NCI-H187 treated with DMSO at 0.1 percent for 48 hours (cell line): ENCODE measurements around the gene VPS54.

ENCODE experiments used
- DNase-seq: peaks from one replicate; lab custom pipeline; 2025; lab: John Stamatoyannopoulos, UW

VPS54 gene

GRCh38 chr2:64019083-64019974 is at the start of gene VPS54:
Gene VPS54, minus strand, starts transcription at chr2:64019428. Its CDS starts 35,429 bp downstream, at chr2:63983999.
- no peak for DNase-seq

- DNase-seq = no peak
Observed at GRCh38 chr2:64067326-64067725, 48.1 kb upstream of the VPS54 start.

GRCh38 chr2:64065516-64065915 is 46.3 kb upstream of the VPS54 start:
- no peak for DNase-seq

DNA sequence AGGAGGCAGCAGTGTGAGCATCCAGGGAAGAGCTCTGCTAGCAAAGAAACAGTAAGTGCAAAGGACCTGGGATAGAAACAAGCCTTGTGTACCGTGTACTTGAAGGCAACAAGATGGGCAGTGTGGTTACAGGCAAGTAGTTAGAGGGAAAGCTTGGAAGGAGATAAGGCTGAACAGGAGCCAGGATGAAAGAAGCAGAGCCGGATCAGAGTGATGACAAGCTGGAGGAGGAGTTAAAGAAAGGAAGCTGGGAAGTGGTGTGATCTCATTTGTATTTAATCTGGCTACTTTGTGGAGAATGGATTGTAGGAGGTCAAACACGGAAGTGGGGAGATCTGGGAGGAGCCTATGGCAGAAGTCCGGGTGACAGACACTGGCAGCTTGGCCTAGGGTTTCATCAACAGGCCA is 44.7 kb upstream of the VPS54 start:
- DNase-seq = no peak

DNA sequence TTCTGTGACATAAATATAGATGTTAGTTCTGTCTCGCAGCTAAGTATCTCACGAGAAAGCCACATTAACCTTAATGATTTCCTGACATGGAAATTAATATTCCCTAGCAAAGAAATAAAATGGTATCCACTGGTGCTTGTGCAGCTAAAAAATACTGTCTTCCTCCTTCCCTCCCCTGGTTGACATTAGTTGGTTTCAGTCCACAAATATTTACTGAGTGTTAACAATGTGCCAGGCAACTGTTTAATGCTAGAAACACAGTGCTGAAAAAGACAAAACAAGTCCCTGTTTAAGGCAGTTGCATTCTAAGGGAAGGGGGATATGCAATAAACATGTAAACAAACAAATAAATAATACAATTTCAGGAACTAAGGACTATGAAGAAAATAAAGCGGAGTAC is 44.2 kb upstream of the VPS54 start:
- no peak for DNase-seq

DNA sequence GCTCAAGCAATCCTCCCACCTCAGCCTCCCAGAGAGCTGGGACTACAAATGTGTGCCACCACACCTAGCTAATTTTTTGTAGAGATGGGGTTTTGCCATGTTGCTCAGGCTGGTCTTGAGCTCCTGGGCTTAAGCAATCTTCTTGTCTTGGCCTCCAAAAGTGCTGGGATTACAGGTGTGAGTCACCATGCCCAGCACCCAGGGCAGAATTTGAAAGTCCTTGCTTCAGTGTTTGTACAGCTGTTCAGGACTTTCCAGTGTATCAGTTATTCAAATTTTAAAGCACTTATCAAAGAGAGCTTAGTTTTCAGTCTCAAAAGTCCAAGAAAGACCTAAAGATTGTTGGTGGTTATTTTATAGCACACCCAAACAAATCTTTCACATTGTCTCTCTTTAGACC is 43.6 kb upstream of the VPS54 start:
- no peak for DNase-seq

DNA sequence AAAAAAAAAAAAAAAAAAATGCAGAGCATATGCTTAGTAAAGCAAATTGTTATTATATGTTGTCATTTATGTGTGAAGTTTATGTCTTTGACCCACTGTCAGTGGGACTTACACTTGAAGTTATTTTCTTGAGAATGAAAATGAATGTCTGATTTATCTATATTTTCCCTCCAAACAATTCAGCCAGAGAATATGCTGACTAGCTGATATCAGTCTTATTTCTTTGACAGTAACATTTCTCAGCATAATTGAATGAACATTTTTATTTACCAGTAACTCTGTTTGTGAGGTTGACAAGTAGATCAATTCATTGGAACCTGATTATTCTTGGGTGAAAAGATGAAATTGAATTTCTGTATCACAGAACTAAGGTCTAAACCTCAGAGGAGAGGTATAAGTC is 40.0 kb upstream of the VPS54 start:
- DNase-seq = no peak

DNA sequence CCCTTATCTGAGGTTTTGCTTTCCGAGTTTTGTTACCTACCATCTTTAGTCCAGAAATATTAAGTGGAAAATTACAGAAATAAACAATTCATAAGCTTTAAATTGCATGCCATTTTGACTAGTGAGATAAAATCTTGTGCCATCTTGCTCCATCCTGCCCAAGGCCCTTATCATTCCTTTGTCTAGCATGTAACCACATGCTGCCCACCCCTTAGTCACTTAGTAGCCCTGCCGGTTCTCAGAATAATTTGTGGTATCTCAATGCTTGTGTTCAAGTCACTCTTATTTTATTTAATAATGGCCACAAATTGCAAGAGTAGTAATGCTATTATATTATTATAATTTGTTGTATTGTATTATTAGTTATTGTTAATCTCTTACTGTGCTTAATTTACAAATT is 36.8 kb upstream of the VPS54 start:
- DNase-seq = no peak

GRCh38 chr2:64054161-64054915 is 35.1 kb upstream of the VPS54 start:
- peak; percentile 79 for DNase-seq

GRCh38 chr2:64052463-64053241 is 33.4 kb upstream of the VPS54 start:
- DNase-seq = no peak

- DNase-seq = peak; percentile 87
Observed at GRCh38 chr2:64049633-64050220, 30.5 kb upstream of the VPS54 start.

GRCh38 chr2:64045938-64046337 is 26.7 kb upstream of the VPS54 start:
- no peak for DNase-seq

DNA sequence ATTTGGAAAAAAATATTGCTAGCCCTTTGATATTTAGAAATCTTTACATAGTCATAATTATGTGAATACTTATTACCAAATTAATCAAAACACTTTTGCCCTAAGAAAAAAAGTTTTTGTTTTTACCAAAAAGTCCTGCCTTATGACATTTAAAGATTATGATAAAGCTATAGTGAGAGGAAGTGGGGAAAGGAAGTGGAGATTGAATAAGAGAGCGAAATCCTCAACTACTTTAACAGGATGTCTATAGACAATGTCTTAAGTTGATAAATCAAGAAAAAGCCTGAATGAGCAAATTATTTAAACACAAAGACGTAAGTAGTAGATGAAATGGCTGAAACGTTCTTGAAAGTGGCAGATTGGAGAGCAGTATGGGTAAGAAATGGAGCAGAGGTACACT is 20.9 kb upstream of the VPS54 start:
- DNase-seq = no peak

- DNase-seq = no peak
Observed at GRCh38 chr2:64036034-64036705, 16.9 kb upstream of the VPS54 start.

DNA sequence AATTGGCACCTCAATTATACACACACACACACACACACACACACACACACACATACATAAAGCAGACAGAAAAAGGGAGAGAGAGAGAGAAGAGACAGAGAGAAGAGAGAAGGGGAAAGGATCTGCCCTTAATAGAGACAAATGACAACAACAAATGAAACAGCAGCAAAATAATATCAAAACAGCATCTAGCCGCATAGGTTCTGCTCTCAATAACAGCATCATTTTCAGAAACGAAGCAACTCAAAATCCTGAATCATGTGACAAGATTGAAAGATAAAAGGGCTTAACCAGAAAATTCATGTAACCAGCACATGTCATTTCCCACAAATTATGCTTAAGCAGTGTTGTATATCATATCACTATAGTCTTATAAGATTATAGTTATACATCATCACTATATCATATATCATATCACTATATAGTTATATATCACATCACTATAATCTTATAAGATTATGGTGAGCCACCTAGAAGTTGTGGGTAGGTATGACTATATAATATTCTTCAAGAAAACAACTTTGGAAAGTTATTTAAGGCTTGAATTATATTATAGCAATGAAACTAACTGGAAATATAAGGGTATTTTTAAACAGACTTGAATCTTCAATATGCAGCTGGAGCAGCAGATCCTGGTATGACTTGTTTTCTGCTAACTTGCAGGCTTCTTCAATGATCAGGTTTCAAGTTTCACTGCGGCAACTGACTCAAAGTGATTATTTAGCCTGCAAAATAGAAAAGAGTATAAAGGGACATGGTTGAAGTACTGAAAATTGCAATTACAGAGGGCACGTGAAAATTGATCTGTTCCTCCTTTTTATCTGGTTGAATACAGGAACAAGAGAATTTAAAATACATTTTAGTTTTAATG is 16.1 kb upstream of the VPS54 start:
- no peak for DNase-seq

DNA sequence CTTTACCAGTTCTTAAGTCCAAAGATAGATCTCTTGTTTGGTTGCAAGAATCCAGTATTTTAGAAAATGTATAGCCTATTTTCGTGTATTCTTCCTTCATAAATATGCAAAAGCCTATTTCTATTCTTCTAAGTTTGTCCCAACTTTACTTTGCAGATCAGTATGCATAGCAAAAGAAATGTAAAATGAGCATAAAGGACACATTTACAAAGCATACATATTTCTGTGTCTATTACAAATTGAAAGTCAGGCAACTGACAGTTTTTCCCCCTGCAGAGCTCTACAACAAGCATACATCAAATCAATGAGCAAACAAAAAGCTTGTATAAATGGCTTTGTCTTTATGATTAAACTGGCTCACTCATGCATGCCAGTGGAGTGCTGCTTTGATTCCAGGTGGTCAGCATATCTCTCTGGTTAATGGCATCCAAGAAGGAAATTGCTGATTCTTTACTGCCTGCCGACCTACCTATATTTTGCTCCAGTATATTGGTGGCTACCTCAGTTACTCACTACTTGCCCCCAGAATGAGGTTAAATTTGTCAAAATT is 10.0 kb upstream of the VPS54 start:
- peak; percentile 79 for DNase-seq

DNA sequence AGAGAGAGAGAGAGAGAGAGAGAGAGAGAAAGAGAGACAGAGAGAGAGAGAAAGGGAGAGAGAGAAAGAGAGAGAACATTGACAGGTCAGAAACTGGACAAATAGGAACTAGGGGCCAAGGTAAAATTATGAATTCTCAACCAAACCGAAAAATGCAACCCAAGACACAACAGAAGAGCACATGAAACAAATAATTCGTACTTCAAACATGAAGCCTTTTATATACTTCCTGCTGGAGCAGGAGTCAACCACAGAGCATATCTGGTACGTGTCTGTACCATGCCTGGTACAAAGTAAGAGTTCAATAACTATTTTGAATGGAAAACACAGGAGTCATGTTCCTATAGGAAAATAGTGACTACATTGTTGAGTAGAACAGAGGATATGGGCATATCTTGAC is 6.5 kb upstream of the VPS54 start:
- no peak for DNase-seq

DNA sequence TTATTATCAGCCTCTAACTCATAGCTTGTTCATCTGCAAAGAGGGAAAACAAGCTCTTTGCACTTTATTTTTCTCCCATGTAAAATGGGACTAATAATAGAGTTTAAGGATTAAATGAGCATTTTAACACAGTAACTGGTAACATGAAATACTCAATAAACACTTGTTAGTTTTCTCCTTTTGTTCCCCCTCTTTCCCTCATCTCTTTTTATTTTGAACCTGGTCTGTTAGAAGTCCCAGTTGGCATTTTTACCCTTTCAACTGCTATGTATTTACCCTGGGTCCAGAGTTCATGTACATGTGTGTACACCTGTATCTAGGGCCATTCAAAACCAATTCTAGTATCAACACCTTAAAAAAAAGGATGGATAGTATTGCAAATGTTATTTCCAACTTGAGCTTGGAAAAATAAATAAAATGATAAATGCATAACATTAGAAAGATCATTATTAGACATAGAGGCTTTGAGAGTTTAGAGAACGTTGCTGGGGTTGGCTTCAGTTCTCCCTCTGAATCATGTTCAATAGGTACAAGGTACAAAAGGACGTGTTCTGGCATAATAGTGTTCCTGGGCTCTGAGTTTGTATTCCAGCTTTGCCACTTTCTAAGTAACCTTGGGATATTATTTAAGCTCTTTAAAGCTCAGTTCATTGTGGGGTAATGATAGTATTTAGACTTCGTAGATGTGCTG is 5.2 kb upstream of the VPS54 start:
- DNase-seq = no peak

DNA sequence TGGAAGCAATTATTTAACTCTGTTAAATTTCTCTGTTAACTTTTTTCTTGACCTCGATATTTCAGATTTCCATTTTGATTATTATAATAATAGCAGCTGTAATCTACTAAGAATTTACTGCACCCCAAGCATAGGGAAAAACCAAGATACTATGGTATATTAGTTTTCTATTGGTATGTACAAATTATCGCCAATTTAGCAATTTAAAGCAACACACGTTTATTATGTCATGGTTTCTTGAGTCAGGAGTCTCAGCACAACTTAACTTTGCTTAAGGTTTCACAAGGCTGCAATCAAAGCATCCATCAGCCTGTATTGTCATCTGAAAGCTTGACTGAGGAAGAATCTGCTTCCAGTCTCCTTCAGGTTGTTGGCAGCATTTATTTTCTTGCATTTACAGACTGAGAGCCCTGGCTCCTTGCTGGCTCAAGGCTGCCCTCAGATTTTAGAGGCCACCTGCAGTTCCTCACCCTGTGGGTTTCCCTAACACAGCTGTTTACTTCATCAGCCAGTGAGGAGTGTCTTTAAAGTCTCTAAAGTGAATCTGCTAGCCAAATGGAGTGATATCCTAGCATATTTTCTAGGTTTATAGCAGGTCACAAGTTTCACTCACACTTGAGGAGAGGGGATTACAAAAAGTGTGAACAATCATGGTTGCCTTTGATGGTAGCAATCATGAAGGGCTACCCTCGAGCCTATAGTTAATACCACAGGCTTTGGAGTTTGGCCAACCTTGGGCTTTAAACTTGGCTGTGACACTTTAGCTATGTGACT is 4.4 kb upstream of the VPS54 start:
- DNase-seq = no peak
